Measurements from ENCODE around the gene CASD1. TPM values are rescaled to one million over a fixed set of nuclear protein-coding genes. Genes with fewer than 3 reads are reported as not detected.

The CASD1 gene
- total RNA-seq, 1 donor from 2014 or later = 25.7 TPM

DNA sequence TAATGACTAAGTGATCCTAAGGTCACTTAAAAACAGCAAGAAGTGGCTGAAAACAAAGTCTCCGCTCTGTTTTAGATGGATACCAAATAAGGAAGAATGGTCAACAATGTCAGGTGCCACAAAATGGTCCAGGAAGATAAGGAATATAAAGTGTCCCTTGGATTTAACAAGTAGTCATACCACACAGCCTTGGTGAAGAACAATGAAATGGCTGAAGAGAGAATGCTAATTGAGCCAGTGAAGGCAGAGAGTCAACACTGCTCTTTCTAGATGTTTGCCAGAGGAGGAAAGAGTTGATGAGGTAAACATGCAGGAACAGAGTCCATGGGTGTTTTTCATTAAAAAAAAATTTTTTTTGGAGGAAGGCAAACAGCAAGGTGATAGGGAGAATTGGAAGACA, 2.1 kb upstream of the CASD1 start:
- intact Hi-C loops (cut with micrococcal nuclease) = no loop called here
- DNase-seq (no peak), ATAC-seq (ENCODE audit: low read depth) (no peak)
- Mint-ChIP-seq H3K27me3 (peaks cover 2% of the 10 kb centered on the region), H3K9me3 (no peaks in the 10 kb centered on the region), H3K4me1 (peaks cover 29% of the 10 kb centered on the region), H3K4me3 (no peak overlapping the region), H3K36me3 (ENCODE audit: low read depth) (peaks cover 9% of the 10 kb centered on the region), H3K27ac (no peak overlapping the region)
- TF ChIP-seq, protein P1, sequence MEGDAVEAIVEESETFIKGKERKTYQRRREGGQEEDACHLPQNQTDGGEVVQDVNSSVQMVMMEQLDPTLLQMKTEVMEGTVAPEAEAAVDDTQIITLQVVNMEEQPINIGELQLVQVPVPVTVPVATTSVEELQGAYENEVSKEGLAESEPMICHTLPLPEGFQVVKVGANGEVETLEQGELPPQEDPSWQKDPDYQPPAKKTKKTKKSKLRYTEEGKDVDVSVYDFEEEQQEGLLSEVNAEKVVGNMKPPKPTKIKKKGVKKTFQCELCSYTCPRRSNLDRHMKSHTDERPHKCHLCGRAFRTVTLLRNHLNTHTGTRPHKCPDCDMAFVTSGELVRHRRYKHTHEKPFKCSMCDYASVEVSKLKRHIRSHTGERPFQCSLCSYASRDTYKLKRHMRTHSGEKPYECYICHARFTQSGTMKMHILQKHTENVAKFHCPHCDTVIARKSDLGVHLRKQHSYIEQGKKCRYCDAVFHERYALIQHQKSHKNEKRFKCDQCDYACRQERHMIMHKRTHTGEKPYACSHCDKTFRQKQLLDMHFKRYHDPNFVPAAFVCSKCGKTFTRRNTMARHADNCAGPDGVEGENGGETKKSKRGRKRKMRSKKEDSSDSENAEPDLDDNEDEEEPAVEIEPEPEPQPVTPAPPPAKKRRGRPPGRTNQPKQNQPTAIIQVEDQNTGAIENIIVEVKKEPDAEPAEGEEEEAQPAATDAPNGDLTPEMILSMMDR (IDR thresholded peaks at IDR 0.05) = no peak
- CTCF ChIA-PET = no interaction called here
- POLR2A ChIA-PET = no interaction called here

DNA sequence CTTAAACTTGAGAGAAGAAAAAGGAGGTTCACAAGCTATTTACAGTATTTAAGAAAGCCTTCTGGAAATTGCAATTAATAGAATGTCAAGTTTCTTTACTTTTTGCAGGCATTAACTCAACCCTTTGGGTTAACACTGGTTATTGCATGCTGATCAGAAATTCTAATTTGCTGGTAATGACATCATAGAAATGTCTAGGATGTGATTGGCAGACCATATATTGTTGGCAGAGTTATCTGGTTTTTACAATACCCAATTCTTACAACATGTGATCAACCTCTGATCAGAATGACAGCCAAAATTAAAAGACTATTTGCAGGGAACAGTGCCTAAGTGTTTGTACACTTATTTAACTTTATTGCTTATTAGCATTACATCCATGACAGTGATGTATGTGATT, 1.6 kb upstream of the CASD1 start:
- DNase-seq (no peak), ATAC-seq (ENCODE audit: low read depth) (no peak)
- H3K27ac Mint-ChIP-seq = no peak overlapping the region
- intact Hi-C loops (cut with micrococcal nuclease) = no loop called here
- H3K9me3 Mint-ChIP-seq = no peaks in the 10 kb centered on the region
- ChIA-PET POLR2A (no interaction called here), CTCF (no interaction called here)
- H3K4me1 Mint-ChIP-seq = peaks cover 34% of the 10 kb centered on the region
- no peak overlapping the region for H3K4me3 Mint-ChIP-seq
- TF ChIP-seq, protein P1 (IDR thresholded peaks at IDR 0.05) = no peak
- peaks cover 2% of the 10 kb centered on the region for H3K27me3 Mint-ChIP-seq
- H3K36me3 Mint-ChIP-seq (ENCODE audit: low read depth) = peaks cover 9% of the 10 kb centered on the region

DNA sequence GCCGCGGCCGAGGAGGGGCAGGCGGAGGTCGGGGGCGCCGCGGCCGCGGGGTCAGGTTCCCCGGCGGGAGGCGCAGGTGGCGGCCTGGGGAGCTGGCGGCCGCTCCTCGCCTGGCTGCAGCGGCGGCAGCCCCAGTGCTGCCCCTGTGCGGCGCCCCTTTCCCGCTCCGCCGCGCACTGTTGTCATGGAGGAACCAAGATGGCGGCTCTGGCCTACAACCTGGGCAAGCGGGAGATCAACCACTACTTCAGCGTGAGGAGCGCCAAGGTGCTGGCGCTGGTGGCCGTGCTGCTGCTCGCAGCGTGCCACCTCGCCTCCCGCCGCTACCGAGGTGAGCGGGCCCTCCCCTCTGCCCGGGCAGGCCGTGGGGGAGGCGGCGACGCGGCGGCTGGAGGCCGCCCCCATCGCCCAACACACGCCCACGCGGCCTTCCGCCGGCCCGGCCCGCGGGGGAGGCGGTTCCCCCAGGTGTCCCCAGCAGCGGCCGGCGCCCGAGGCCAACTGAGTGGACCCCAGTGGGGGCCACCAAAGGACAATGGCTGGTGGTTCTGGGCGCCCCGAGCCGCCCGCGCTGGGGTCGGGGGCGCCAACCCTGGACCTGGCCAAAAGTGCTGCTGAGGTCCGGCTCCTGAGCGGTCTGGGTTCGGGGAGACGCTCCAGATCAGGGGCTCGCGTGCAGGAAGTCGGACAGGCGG, 425 bp downstream of the CASD1 start:
- DNase-seq (peak; percentile 73), ATAC-seq (ENCODE audit: low read depth) (peak; percentile 80)
- ChIA-PET CTCF (no interaction called here), POLR2A (interaction anchor here (1.0 kb wide), 1 partner anchor 148 kb away, joined by 8 read pairs; no protein-coding TSS in a partner anchor)
- TF ChIP-seq, protein P1 (IDR thresholded peaks at IDR 0.05) = no peak
- H3K4me3 Mint-ChIP-seq = peak overlapping the region; percentile 87
- peak overlapping the region; percentile 75 for H3K27ac Mint-ChIP-seq
- H3K4me1 Mint-ChIP-seq = peaks cover 46% of the 10 kb centered on the region
- peaks cover 11% of the 10 kb centered on the region for H3K36me3 Mint-ChIP-seq (ENCODE audit: low read depth)
- intact Hi-C loops (cut with micrococcal nuclease) = loop anchor here (1.0 to 10.0 kb wide), 9 partner anchors 46 to 1983 kb away; partner anchors contain the start of genes PEX1, PON2, RBM48 and VPS50
- H3K27me3 Mint-ChIP-seq = no peaks in the 10 kb centered on the region
- no peaks in the 10 kb centered on the region for H3K9me3 Mint-ChIP-seq

DNA sequence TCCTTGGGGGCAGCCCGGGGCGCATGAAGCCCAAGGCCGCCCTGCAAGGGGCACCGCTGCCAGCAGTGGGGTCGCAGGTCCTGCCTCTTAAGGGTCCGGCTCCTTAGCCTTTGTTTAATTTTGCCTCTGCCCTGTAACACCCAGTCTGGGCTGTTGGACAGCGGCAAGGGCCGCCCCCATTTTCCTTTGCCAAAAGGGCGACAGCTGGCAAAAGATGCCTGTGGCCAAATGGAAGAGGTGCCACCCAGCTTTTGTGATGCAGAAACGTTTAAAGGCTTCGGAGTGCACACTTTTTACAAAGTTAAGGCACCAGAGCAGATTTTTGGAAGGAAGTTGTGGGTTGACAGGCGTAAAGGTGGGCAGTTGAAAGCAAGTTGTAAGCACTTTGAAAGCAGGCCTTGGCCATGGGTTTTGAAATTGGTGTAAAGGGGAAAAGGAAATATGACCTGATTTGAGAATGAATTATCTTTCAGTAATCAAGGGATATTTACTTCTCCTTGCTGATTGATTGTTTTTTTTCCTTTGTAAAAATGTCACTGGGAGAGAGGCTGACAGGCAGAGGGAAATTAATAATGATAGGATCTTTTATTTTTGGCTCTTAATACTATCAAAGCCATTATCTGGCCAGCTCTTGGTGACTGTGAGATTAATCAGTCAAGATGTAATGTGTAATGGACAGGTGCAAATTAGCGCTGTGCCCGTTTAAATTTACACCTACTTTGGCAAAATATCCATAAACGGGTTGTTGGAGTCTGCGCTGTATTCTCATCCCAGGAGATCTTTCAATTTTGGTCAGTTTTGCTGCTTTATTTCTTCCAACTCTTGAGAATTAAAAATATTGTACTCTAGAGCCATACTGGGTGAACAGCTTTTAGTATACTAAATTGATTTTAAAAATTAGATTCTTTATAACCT, 1.2 kb downstream of the CASD1 start:
- peak overlapping the region; percentile 82 for H3K4me3 Mint-ChIP-seq
- H3K27me3 Mint-ChIP-seq = no peaks in the 10 kb centered on the region
- ChIA-PET POLR2A (no interaction called here), CTCF (no interaction called here)
- H3K4me1 Mint-ChIP-seq = peaks cover 52% of the 10 kb centered on the region
- H3K9me3 Mint-ChIP-seq = no peaks in the 10 kb centered on the region
- DNase-seq (no peak), ATAC-seq (ENCODE audit: low read depth) (peak; percentile 4)
- intact Hi-C loops (cut with micrococcal nuclease) = loop anchor here (1.0 to 10.0 kb wide), 7 partner anchors 45 to 1984 kb away; partner anchors contain the start of genes PEX1, PON2, RBM48 and VPS50
- H3K27ac Mint-ChIP-seq = peak overlapping the region; percentile 67
- TF ChIP-seq, protein P1 (IDR thresholded peaks at IDR 0.05) = no peak
- peaks cover 11% of the 10 kb centered on the region for H3K36me3 Mint-ChIP-seq (ENCODE audit: low read depth)

DNA sequence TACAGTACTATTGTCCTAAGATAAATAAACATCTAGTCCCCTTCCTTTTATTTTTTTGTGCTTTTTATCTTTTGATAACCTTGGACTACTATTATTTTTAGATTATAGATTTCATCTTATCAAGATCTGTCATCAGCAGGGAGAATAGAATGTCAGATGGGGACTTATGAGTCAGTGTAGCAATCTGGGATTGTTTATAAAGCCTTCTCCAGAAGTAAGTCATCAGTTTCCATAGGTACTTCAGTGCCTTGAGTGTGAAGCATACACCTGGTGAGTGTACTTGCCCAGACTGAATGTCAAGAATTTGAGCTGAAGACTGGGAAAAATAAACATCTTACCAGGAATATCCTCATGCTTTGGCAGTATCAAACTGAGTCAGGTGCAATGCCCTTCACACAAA, 2.1 kb downstream of the CASD1 start:
- H3K9me3 Mint-ChIP-seq = no peaks in the 10 kb centered on the region

More for the DNA sequence above, 2.1 kb downstream of the CASD1 start:
- POLR2A ChIA-PET = no interaction called here
- H3K36me3 Mint-ChIP-seq (ENCODE audit: low read depth) = peaks cover 11% of the 10 kb centered on the region
- peak overlapping the region; percentile 3 for H3K4me3 Mint-ChIP-seq
- peak overlapping the region; percentile 0 for H3K27ac Mint-ChIP-seq
- TF ChIP-seq, protein P1 (IDR thresholded peaks at IDR 0.05) = no peak
- no peaks in the 10 kb centered on the region for H3K27me3 Mint-ChIP-seq
- ATAC-seq (ENCODE audit: low read depth) (no peak), DNase-seq (no peak)
- intact Hi-C loops (cut with micrococcal nuclease) = loop anchor here (5.0 to 10.0 kb wide), 5 partner anchors 347 to 1984 kb away; partner anchors contain the start of genes PEX1, PON2 and RBM48
- CTCF ChIA-PET = no interaction called here
- peaks cover 55% of the 10 kb centered on the region for H3K4me1 Mint-ChIP-seq
